OCI-LY7 (cell line): ENCODE data around the gene AGBL4.

Experiments
- CTCF ChIP-seq: fragments of 200-600 bp; sonication (generic); conservative IDR thresholded peaks from 2 replicates; pipeline ENCODE4 v1.5.1; 2014; ENCODE audit warnings: mild to moderate bottlenecking, antibody characterized with exemption, low read length, moderate library complexity, mixed read lengths
- EZH2phosphoT487 ChIP-seq: fragments of 200-600 bp; sonication (generic); IDR thresholded peaks from 2 replicates; pipeline ENCODE4 v1.6.1; 2018; ENCODE audit warnings: low read depth, borderline replicate concordance, mild to moderate bottlenecking, mixed run types, antibody characterized with exemption, low read length, moderate library complexity, mixed read lengths

DNA sequence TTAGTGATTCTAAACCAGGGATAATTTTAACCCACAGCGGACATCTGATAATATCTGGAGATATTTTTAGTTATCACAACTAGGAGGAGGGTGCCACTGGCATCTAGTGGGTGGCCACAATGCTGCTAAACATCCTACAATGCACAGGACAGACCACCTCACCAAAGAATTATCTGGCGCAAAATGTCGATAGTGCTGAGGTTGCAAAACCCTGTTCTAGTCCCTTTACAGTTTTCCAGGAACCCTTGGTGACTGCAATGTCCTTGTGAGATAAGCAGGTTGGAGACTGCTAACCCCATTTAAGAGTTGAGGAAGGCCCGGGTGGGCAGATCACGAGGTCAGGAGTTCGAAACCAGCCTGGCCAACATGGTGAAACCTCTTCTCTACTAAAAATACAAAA, 1083.9 kb downstream of the AGBL4 start:
- TF ChIP-seq CTCF (no peak), EZH2phosphoT487 (no peak)
